ENCODE data around the gene SLC35E2B. TPM values are rescaled to one million over a fixed set of nuclear protein-coding genes. Genes with fewer than 3 reads are reported as not detected.
"Not testable (repeated sequence)": the region's sequence is repeated elsewhere in the genome, so short reads cannot be mapped to it uniquely, and the experiment has no call there.

The SLC35E2B gene
- total RNA-seq, 2 experiments from 2014 or later = 21.9 to 23.8 TPM

DNA sequence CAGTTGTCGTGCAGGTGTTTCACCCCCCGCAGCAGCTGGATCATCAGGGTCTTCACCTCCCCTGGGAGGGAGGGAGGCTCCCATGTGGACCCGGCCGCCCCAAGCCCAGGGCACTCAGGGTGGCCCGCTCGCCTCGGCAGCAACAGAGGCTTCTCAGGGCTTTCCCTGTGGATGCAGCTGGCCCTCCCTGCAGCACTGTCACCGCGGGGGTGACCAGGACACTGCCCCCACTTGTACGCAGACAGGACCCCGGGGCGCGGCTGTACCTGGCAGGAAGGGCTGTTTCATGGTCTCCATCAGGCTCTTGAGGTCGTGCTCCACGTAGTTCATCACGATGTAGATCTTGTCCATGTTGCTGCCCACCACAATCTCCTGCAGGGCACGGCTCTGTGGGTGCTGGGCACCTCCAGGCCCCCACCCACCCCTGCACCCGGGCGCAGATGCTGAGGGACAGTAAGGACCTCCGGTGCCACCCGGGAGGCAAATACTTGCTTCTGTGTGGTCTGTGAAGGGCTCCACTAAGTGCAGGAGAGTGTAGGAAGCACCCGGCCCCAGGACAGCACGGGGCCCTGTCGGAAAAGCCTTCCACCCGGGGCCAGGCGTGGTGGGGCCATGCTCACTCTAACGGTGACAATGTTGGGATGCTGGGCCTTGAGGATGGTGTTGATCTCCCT is 11.8 kb upstream of the SLC35E2B start:
- H3K9me3 Mint-ChIP-seq; ATAC-seq; H3K27me3 Mint-ChIP-seq; H3K27ac Mint-ChIP-seq; intact Hi-C loops (cut with micrococcal nuclease); H3K4me1 Mint-ChIP-seq (ENCODE audit: low read depth); DNase-seq; H3K4me3 Mint-ChIP-seq; H3K36me3 Mint-ChIP-seq (ENCODE audit: low read depth); CTCF ChIA-PET; POLR2A ChIA-PET: not testable (repeated sequence)

- H3K27me3 Mint-ChIP-seq = no peaks in the 10 kb centered on the region
- no peaks in the 10 kb centered on the region for H3K9me3 Mint-ChIP-seq
- POLR2A ChIA-PET = no interaction called here
- no peak for TF ChIP-seq CTCF (IDR thresholded peaks at IDR 0.05)
- H3K36me3 Mint-ChIP-seq (ENCODE audit: low read depth) = peaks cover 7% of the 10 kb centered on the region
- no peak overlapping the region for H3K4me3 Mint-ChIP-seq
- no peak for ATAC-seq
- no peak for DNase-seq
- intact Hi-C loops (cut with micrococcal nuclease) = no loop called here
- CTCF ChIA-PET = no interaction called here
- H3K27ac Mint-ChIP-seq = no peak overlapping the region
- H3K4me1 Mint-ChIP-seq (ENCODE audit: low read depth) = no peaks in the 10 kb centered on the region
These were observed 11.2 kb upstream of the SLC35E2B start for GRCh38 chr1:1703796-1704195.

GRCh38 chr1:1702506-1702905 is 9.9 kb upstream of the SLC35E2B start:
- POLR2A ChIA-PET; intact Hi-C loops (cut with micrococcal nuclease); H3K9me3 Mint-ChIP-seq; H3K36me3 Mint-ChIP-seq (ENCODE audit: low read depth); CTCF ChIA-PET; H3K4me1 Mint-ChIP-seq (ENCODE audit: low read depth); H3K4me3 Mint-ChIP-seq; DNase-seq; ATAC-seq; H3K27me3 Mint-ChIP-seq; H3K27ac Mint-ChIP-seq: not testable (repeated sequence)

DNA sequence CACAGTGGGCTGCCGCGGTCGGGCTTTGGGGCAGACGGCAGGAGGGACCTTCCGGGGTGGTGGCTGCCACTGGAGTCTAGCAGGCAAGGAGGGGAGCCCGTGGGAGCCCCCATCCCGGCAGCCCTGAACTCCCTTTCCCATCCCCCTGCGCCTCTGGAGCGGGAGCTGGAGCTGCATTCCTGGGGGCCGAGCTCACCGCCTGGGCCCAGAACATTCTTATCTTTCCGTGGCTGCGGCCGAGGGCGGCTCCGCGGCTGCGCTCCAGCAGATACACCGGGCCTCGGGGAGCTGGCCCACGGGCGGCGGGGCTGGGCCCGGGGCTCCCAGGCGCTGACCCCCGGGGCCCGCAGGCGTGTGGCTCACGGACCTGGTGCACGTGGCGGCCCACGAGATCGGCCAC is 8.0 kb upstream of the SLC35E2B start:
- CTCF ChIA-PET; H3K27me3 Mint-ChIP-seq; POLR2A ChIA-PET; H3K27ac Mint-ChIP-seq; H3K4me1 Mint-ChIP-seq (ENCODE audit: low read depth); DNase-seq; H3K4me3 Mint-ChIP-seq; H3K9me3 Mint-ChIP-seq; intact Hi-C loops (cut with micrococcal nuclease); H3K36me3 Mint-ChIP-seq (ENCODE audit: low read depth); ATAC-seq: not testable (repeated sequence)

GRCh38 chr1:1700067-1700466 is 7.5 kb upstream of the SLC35E2B start:
- H3K36me3 Mint-ChIP-seq (ENCODE audit: low read depth); H3K27me3 Mint-ChIP-seq; CTCF ChIA-PET; DNase-seq; H3K27ac Mint-ChIP-seq; H3K4me1 Mint-ChIP-seq (ENCODE audit: low read depth); H3K9me3 Mint-ChIP-seq; POLR2A ChIA-PET; intact Hi-C loops (cut with micrococcal nuclease); H3K4me3 Mint-ChIP-seq: not testable (repeated sequence)
- ATAC-seq = peak; percentile 52

GRCh38 chr1:1699061-1699460 is 6.5 kb upstream of the SLC35E2B start:
- H3K27ac Mint-ChIP-seq; intact Hi-C loops (cut with micrococcal nuclease); DNase-seq; H3K27me3 Mint-ChIP-seq; H3K9me3 Mint-ChIP-seq; ATAC-seq; H3K4me1 Mint-ChIP-seq (ENCODE audit: low read depth); CTCF ChIA-PET; POLR2A ChIA-PET; H3K36me3 Mint-ChIP-seq (ENCODE audit: low read depth): not testable (repeated sequence)
- H3K4me3 Mint-ChIP-seq = peak overlapping the region; percentile 24

DNA sequence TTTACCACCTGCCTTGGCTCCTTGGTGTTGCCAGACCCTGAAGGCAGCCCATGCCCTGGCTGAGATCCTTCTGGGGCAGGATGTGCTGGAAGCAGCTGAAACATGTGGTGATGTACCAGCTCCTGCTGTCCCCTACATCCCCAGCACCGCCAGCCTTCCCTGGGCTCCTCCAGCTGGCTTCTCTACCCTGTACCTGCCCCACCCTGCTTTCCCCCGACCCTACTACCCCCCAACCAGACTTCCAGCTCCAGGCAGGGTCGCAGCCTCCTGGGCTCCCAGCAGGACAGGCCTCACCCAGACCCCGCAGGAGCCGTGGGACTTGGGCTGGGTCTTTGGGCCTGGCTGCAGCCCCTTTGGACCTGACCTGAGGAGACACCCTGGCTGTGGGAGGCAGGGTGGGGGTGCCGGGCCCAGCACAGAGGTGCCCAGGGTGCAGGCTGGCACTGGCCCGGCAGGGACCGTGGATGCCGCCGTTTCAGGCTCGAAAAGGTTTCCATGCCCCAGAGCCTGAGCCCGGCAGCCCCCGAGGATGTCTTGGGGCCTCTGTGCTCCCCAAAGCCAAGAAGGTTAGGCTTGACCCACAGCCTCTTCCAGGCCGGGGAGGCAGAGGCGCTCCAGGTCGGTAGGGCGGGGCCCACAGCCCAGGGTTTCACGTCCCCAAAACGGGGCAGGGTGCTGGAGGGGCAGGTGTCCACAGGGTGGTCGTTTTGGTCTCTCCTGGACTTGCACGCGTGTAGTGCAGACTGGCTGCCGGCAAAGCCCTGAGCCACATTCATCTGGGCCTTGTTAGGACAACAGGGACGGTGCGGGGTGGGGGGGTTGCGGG is 5.0 kb upstream of the SLC35E2B start:
- H3K4me1 Mint-ChIP-seq (ENCODE audit: low read depth); H3K9me3 Mint-ChIP-seq; H3K27me3 Mint-ChIP-seq; H3K27ac Mint-ChIP-seq; intact Hi-C loops (cut with micrococcal nuclease); H3K36me3 Mint-ChIP-seq (ENCODE audit: low read depth); POLR2A ChIA-PET; DNase-seq; CTCF ChIA-PET; H3K4me3 Mint-ChIP-seq; ATAC-seq: not testable (repeated sequence)

DNA sequence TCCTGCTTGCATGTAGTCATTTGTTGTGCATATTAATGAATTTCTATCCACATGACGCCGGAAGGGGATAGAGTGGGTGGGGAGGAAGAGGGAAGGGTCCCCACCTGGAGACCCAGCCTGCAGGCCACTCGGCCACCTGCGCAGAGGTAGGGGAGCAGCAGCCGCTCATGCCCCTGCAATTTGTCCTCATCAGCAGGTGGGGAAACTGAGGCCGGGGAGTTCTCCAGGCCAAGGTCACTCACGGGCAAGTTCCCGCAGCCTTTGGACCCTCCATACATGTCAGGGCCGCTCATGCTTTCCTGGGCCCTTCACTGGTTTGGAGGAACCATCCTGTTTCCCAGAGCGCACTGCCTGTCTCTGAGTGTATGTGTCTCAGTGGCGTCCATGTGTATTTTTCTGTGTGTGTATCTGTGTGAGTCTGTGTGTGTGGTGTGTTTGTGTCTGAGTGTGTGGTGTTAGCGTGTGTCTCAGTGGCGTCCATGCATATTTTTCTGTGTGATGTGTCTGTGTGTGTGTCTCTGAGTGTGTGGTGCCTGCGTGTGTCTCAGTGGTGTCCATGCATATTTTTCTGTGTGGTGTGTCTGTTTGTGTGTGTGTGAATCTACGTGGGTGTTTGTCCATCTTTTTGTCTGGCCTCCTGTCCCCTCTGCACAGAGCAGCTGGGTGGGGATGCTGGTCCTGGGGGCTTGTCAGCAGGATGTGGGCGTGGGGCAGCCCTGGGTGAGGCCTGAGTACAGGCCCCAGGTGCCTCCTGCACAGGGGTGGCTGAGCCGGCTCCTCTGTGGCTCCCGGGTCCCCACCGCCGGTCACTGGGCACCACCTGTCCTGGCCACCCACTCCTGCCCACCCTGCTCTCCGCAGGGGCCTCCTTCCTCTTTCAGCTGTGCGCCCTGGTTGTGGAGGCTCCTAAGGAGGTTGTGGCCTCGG is 4.1 kb upstream of the SLC35E2B start:
- ATAC-seq; CTCF ChIA-PET; POLR2A ChIA-PET; H3K27me3 Mint-ChIP-seq; H3K36me3 Mint-ChIP-seq (ENCODE audit: low read depth); intact Hi-C loops (cut with micrococcal nuclease); H3K27ac Mint-ChIP-seq; DNase-seq; H3K4me3 Mint-ChIP-seq; H3K4me1 Mint-ChIP-seq (ENCODE audit: low read depth); H3K9me3 Mint-ChIP-seq: not testable (repeated sequence)

GRCh38 chr1:1692324-1692713 is 276 bp downstream of the SLC35E2B start:
- DNase-seq (peak; percentile 75), ATAC-seq (peak; percentile 55)
- H3K27ac Mint-ChIP-seq = peak overlapping the region; percentile 49
- intact Hi-C loops (cut with micrococcal nuclease); H3K27me3 Mint-ChIP-seq; H3K36me3 Mint-ChIP-seq (ENCODE audit: low read depth); CTCF ChIA-PET; POLR2A ChIA-PET; H3K9me3 Mint-ChIP-seq: not testable (repeated sequence)
- peak overlapping the region; percentile 65 for H3K4me3 Mint-ChIP-seq
- H3K4me1 Mint-ChIP-seq (ENCODE audit: low read depth) = peaks cover 11% of the 10 kb centered on the region

DNA sequence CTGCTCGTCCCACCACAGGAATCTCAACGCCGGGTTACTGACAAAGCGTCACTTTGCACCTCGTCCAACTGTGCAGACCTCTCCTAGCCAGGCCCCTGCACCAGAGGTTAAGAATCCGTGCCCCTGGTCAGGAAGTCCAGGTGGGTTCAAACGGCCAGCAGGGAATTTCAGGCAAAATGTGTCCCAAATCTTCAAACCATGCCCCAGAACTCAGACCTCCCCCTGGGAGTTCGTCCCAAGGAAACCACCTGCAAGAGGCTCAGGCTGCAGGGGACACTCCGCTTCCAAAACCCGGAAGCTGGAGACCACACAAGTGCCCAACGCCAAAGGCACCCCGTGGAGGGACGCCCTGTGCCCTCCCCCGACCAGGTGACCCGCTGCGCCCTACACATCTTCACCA is 1.2 kb downstream of the SLC35E2B start:
- H3K4me1 Mint-ChIP-seq (ENCODE audit: low read depth) = peaks cover 14% of the 10 kb centered on the region
- H3K27me3 Mint-ChIP-seq; H3K4me3 Mint-ChIP-seq; H3K36me3 Mint-ChIP-seq (ENCODE audit: low read depth); intact Hi-C loops (cut with micrococcal nuclease); DNase-seq; H3K27ac Mint-ChIP-seq; POLR2A ChIA-PET; H3K9me3 Mint-ChIP-seq; ATAC-seq; CTCF ChIA-PET: not testable (repeated sequence)

All from activated CD8-positive, alpha-beta T cell treated with anti-CD3 and anti-CD28 coated beads for 36 hours (primary cell).